HUES48 (cell line): ENCODE measurements around the gene PTMA.
"Not testable (repeated sequence)": the region's sequence is repeated elsewhere in the genome, so short reads cannot be mapped to it uniquely, and the experiment has no call there.

ENCODE experiments used
- H3K27ac ChIP-seq: one replicate; pipeline ENCODE4 v1.7.0; 2013; ENCODE audit warnings: low read depth, low read length, inconsistent platforms
- H3K27me3 ChIP-seq: 2 replicates; pipeline ENCODE4 v1.6.1; 2013; ENCODE audit warnings: mild to moderate bottlenecking, low read length; ENCODE audit not compliant: control insufficient read depth, insufficient read depth
- H3K36me3 ChIP-seq: 2 replicates; pipeline ENCODE4 v1.6.1; 2013; ENCODE audit warnings: low read length; ENCODE audit not compliant: control insufficient read depth, insufficient read depth
- H3K4me1 ChIP-seq: 2 replicates; pipeline ENCODE4 v1.6.1; 2013; ENCODE audit warnings: mild to moderate bottlenecking, low read length; ENCODE audit not compliant: control insufficient read depth, insufficient read depth
- H3K4me3 ChIP-seq: 2 replicates; pipeline ENCODE4 v1.5.1; 2013; ENCODE audit warnings: mild to moderate bottlenecking, low read depth, low read length
- H3K9ac ChIP-seq: 2 replicates; pipeline ENCODE4 v1.6.1; 2013; ENCODE audit warnings: mild to moderate bottlenecking, low read depth, low read length, moderate library complexity
- H3K9me3 ChIP-seq: 2 replicates; pipeline ENCODE4 v1.6.1; 2013; ENCODE audit warnings: low read length; ENCODE audit not compliant: control insufficient read depth, insufficient read depth

Gene PTMA

GRCh38 chr2:231720987-231721966 is 13.0 kb downstream of the PTMA start:
- Histone ChIP-seq H3K27me3 (no peaks in the 10 kb centered on the region), H3K9ac (no peak overlapping the region), H3K27ac (no peak overlapping the region), H3K36me3 (no peaks in the 10 kb centered on the region), H3K4me1 (0 out of 2 replicates have a peak, but pooled peaks cover 2% of the 10 kb centered on the region), H3K9me3 (no peaks in the 10 kb centered on the region), H3K4me3 (no peak overlapping the region)

- Histone ChIP-seq H3K36me3 (no peaks in the 10 kb centered on the region), H3K27me3 (no peaks in the 10 kb centered on the region), H3K4me3 (no peak overlapping the region), H3K4me1 (no peaks in the 10 kb centered on the region), H3K27ac (no peak overlapping the region), H3K9ac (no peak overlapping the region), H3K9me3 (no peaks in the 10 kb centered on the region)
These were observed 14.5 kb downstream of the PTMA start for GRCh38 chr2:231722721-231723307.

- H3K4me1 ChIP-seq = no peaks in the 10 kb centered on the region
These were observed 17.2 kb downstream of the PTMA start for GRCh38 chr2:231725476-231725875.

GRCh38 chr2:231726276-231726675 is 18.0 kb downstream of the PTMA start:
- Histone ChIP-seq H3K4me3 (no peak overlapping the region), H3K27ac (no peak overlapping the region), H3K36me3 (no peaks in the 10 kb centered on the region), H3K9me3 (no peaks in the 10 kb centered on the region), H3K4me1 (no peaks in the 10 kb centered on the region), H3K9ac (no peak overlapping the region), H3K27me3 (no peaks in the 10 kb centered on the region)

More at GRCh38 chr2:231725476-231725875, 17.2 kb downstream of the PTMA start:
- no peak overlapping the region for H3K9ac ChIP-seq
- H3K27me3 ChIP-seq = no peaks in the 10 kb centered on the region
- no peak overlapping the region for H3K27ac ChIP-seq
- no peak overlapping the region for H3K4me3 ChIP-seq
- no peaks in the 10 kb centered on the region for H3K36me3 ChIP-seq
- H3K9me3 ChIP-seq = no peaks in the 10 kb centered on the region

GRCh38 chr2:231727621-231728020 is 19.3 kb downstream of the PTMA start:
- H3K4me3 ChIP-seq = no peak overlapping the region
- H3K27me3 ChIP-seq = no peaks in the 10 kb centered on the region
- H3K36me3 ChIP-seq = peaks cover 8% of the 10 kb centered on the region; the same call in 1 of the 2 replicates
- H3K9me3 ChIP-seq = no peaks in the 10 kb centered on the region
- no peak overlapping the region for H3K9ac ChIP-seq
- H3K4me1 ChIP-seq = no peaks in the 10 kb centered on the region
- H3K27ac ChIP-seq = no peak overlapping the region

- no peak overlapping the region for H3K4me3 ChIP-seq
- H3K36me3 ChIP-seq = peaks cover 14% of the 10 kb centered on the region
- no peak overlapping the region for H3K27ac ChIP-seq
- H3K4me1 ChIP-seq = no peaks in the 10 kb centered on the region
- no peak overlapping the region for H3K9ac ChIP-seq
- H3K9me3 ChIP-seq = no peaks in the 10 kb centered on the region
- no peaks in the 10 kb centered on the region for H3K27me3 ChIP-seq
These were observed 24.3 kb downstream of the PTMA start for GRCh38 chr2:231732604-231733003.

- no peaks in the 10 kb centered on the region for H3K9me3 ChIP-seq
- H3K27me3 ChIP-seq = no peaks in the 10 kb centered on the region
- H3K27ac ChIP-seq = peak overlapping the region; percentile 23
- H3K4me3 ChIP-seq = no peak overlapping the region
- H3K9ac ChIP-seq = no peak overlapping the region
- H3K36me3 ChIP-seq = peaks cover 8% of the 10 kb centered on the region; the same call in 1 of the 2 replicates
- no peaks in the 10 kb centered on the region for H3K4me1 ChIP-seq
These were observed 29.4 kb downstream of the PTMA start for GRCh38 chr2:231737761-231738160.

GRCh38 chr2:231743376-231744116 is 35.2 kb downstream of the PTMA start:
- Histone ChIP-seq H3K9ac (no peak overlapping the region), H3K27me3 (no peaks in the 10 kb centered on the region), H3K27ac (no peak overlapping the region)

GRCh38 chr2:231745303-231746038 is 37.1 kb downstream of the PTMA start:
- Histone ChIP-seq H3K27ac (peak overlapping the region; percentile 60), H3K36me3 (no peaks in the 10 kb centered on the region), H3K4me3 (no peak overlapping the region), H3K9me3 (no peaks in the 10 kb centered on the region), H3K4me1 (peaks cover 18% of the 10 kb centered on the region), H3K9ac (no peak overlapping the region), H3K27me3 (no peaks in the 10 kb centered on the region)

More at GRCh38 chr2:231743376-231744116, 35.2 kb downstream of the PTMA start:
- H3K36me3 ChIP-seq = no peaks in the 10 kb centered on the region
- H3K9me3 ChIP-seq = no peaks in the 10 kb centered on the region
- no peak overlapping the region for H3K4me3 ChIP-seq
- peaks cover 18% of the 10 kb centered on the region for H3K4me1 ChIP-seq

- not testable (repeated sequence) for H3K4me3 ChIP-seq, H3K9me3 ChIP-seq, H3K36me3 ChIP-seq, H3K9ac ChIP-seq, H3K27me3 ChIP-seq, H3K27ac ChIP-seq
- H3K4me1 ChIP-seq = peaks cover 18% of the 10 kb centered on the region
These were observed 40.0 kb downstream of the PTMA start for GRCh38 chr2:231748153-231748896.
